Regular cardiac myocyte (primary cell): Measurements from ENCODE around the gene AGXT. TPM values are rescaled to one million over a fixed set of nuclear protein-coding genes. Genes with fewer than 3 reads are reported as not detected.

Experiments
- total RNA-seq: library from RNA; depleted of rRNA; stranded (reverse); fragments of >200 nt; gene quantifications from 2 replicates; pipeline ENCODE4 v1.2.3, GENCODE V29; 2014

Gene AGXT
- not detected in 2 replicates for total RNA-seq

GRCh38 chr2:240868286-240869108, at the start of gene AGXT:
TSS of gene AGXT (plus strand) at chr2:240868824. CDS start at chr2:240868866, 42 bp downstream.

GRCh38 chr2:240819858-240820606, 48.6 kb upstream of the AGXT start, which contains the start of gene KIF1A:
TSS of gene KIF1A (minus strand) at chr2:240820219. CDS start at chr2:240797752, 22,467 bp downstream.

GRCh38 chr2:240895656-240896388, 27.2 kb downstream of the AGXT start, which contains the start of gene MAB21L4:
TSS of gene MAB21L4 (minus strand) at chr2:240896156. CDS start at chr2:240895997, 159 bp downstream.

GRCh38 chr2:240906141-240906910, 37.7 kb downstream of the AGXT start, which contains the start of gene CROCC2:
TSS of gene CROCC2 (plus strand) at chr2:240906336. CDS start at chr2:240906514, 178 bp downstream.

Other genes with a start within 250 kb of the AGXT start
- gene GPR35, start 243.3 kb upstream of the AGXT start, total RNA-seq = 0.19 and 0.85 TPM in 2 replicates
- gene AQP12B, start 185.9 kb upstream of the AGXT start, total RNA-seq = not detected in 2 replicates
- not detected in 2 replicates for gene AQP12A, start 177.0 kb upstream of the AGXT start, total RNA-seq
- under 0.01 TPM in 1 of 2 replicates, not detected in the other for gene KIF1A, start 48.6 kb upstream of the AGXT start, total RNA-seq
- not detected in 2 replicates for gene MAB21L4, start 27.3 kb downstream of the AGXT start, total RNA-seq
- gene CROCC2, start 37.5 kb downstream of the AGXT start, total RNA-seq = not detected in 2 replicates
- gene SNED1, start 129.8 kb downstream of the AGXT start, total RNA-seq = 4.6 and 10.7 TPM in 2 replicates
- gene MTERF4, start 233.5 kb downstream of the AGXT start, total RNA-seq = 22.6 and 25.7 TPM in 2 replicates